HepG2 (cell line): ENCODE measurements around the gene SNX10. TPM values are rescaled to one million over a fixed set of nuclear protein-coding genes. Genes with fewer than 3 reads are reported as not detected.

Source experiments
- ATAC-seq: fragments of 200-7000 bp; cut with Tn5 transposase; 3 replicates; pipeline ENCODE4 v1.9.1; 2020; ENCODE audit warnings: mild to moderate bottlenecking, moderate library complexity
- BruUV-seq: library from RNA; stranded (reverse); fragments of 400-500 nt; replicated peaks from 2 replicates; lab custom pipeline; 2021; lab: Mats Ljungman, UMichigan
- CTCF ChIA-PET: fragments of 300-600 bp; formaldehyde crosslinking; extraction: SDS; loops from one replicate; lab custom pipeline; 2021; ENCODE audit warnings: low total read pairs, inconsistent platforms, low intra/inter-chr PET ratio; lab: Yijun Ruan, JAX
- POLR2A ChIA-PET: fragments of 350-600 bp; sonication (Branson Sonifier 250); formaldehyde crosslinking; loops from one replicate; lab custom pipeline; 2020; ENCODE audit warnings: antibody characterized with exemption, inconsistent platforms; lab: Yijun Ruan, JAX
- DNase-seq: peaks from one replicate; pipeline ENCODE4 v3.0.0-alpha.2; 2015; ENCODE audit warnings: low spot score
- FAIRE-seq: peaks from 3 replicates; lab custom pipeline; 2011; peaks lifted over from hg19 to GRCh38; lab: Jason Lieb, UNC
- H2AFZ ChIP-seq: one replicate; pipeline ENCODE4 v1.6.1; 2011; ENCODE audit warnings: low read length, inconsistent platforms
- H3K27ac ChIP-seq: fragments of 300-600 bp; 3 replicates; pipeline ENCODE4 v1.8.0; 2011; ENCODE audit warnings: mixed run types, mild to moderate bottlenecking, mixed read lengths, low read length, inconsistent platforms; ENCODE audit not compliant: insufficient read depth; ENCODE audit errors: extremely low read length
- H3K27me3 ChIP-seq, 2 experiments: fragments of 200-600 bp in 1 of 2; 2 replicates in 1 of 2; 3 replicates in 1 of 2; pipeline versions ENCODE4 v1.6.0 to v1.8.0; 2011; ENCODE audit warnings: low read length in 2 of 2, mild to moderate bottlenecking in 2 of 2, moderate library complexity in 2 of 2, inconsistent platforms in 1 of 2; ENCODE audit not compliant: insufficient read depth in 2 of 2, control insufficient read depth in 1 of 2
- H3K36me3 ChIP-seq, 2 experiments: fragments of 200-600 bp in 1 of 2; replicated peaks in 1 of 2; 2 replicates in 1 of 2; 3 replicates in 1 of 2; pipeline versions ENCODE4 v1.5.1 to v1.8.0; 2011; ENCODE audit warnings: low read length in 2 of 2, inconsistent platforms in 1 of 2; ENCODE audit not compliant: insufficient read depth in 2 of 2, control insufficient read depth in 1 of 2
- H3K4me1 ChIP-seq: 2 replicates; pipeline ENCODE4 v1.5.1; 2012; ENCODE audit warnings: low read length, inconsistent platforms; ENCODE audit not compliant: insufficient read depth
- H3K4me2 ChIP-seq: 2 replicates; pipeline ENCODE4 v1.6.0; 2011; ENCODE audit warnings: low read depth, low read length, inconsistent platforms
- H3K4me3 ChIP-seq, 3 experiments: fragments of 200-600 bp in 1 of 3; sonication (generic), shearing (Covaris generic) in 1 of 3; replicated peaks in 1 of 3; 2 replicates each; pipeline ENCODE4 v1.5.1; 2011 to 2016; ENCODE audit warnings: low read length in 3 of 3, inconsistent platforms in 2 of 3, low read depth in 2 of 3, mild to moderate bottlenecking in 2 of 3, control low read depth in 1 of 3, mixed read lengths in 1 of 3; ENCODE audit not compliant: insufficient read depth in 1 of 3
- H3K79me2 ChIP-seq: one replicate; pipeline ENCODE4 v1.6.1; 2011; ENCODE audit warnings: low read length, inconsistent platforms; ENCODE audit not compliant: insufficient read depth
- H3K9ac ChIP-seq: 2 replicates; pipeline ENCODE4 v1.6.0; 2011; ENCODE audit warnings: mild to moderate bottlenecking, low read depth, low read length, inconsistent platforms; ENCODE audit not compliant: insufficient read depth
- H3K9me3 ChIP-seq: 2 replicates; pipeline ENCODE4 v1.5.1; 2012; ENCODE audit warnings: mild to moderate bottlenecking, low read length
- H4K20me1 ChIP-seq: 2 replicates; pipeline ENCODE4 v1.6.0; 2011; ENCODE audit warnings: inconsistent platforms, mild to moderate bottlenecking, low read length, moderate library complexity; ENCODE audit not compliant: insufficient read depth
- ATF7 ChIP-seq, 2 experiments: fragments of 450-650 bp in 1 of 2; sonication (generic) in 1 of 2; formaldehyde crosslinking in 1 of 2; IDR thresholded peaks; 2 replicates each; pipeline versions ENCODE4 v1.4.0 to v1.6.1; 2016 to 2020; ENCODE audit warnings: antibody characterized with exemption in 1 of 2, mild to moderate bottlenecking in 1 of 2, missing genetic modification reagents in 1 of 2
- CHD2 ChIP-seq: IDR thresholded peaks from 2 replicates; pipeline ENCODE4 v1.6.1; 2011; ENCODE audit warnings: low read depth, low read length, improper control_type of control experiment
- HES4 ChIP-seq: sonication (generic); formaldehyde crosslinking; IDR thresholded peaks from 2 replicates; pipeline ENCODE4 v1.9.0; 2021; ENCODE audit warnings: mild to moderate bottlenecking, missing genetic modification reagents, borderline replicate concordance
- HIC2 ChIP-seq: sonication (generic); formaldehyde crosslinking; IDR thresholded peaks from 2 replicates; pipeline ENCODE4 v1.9.0; 2022; ENCODE audit warnings: low read depth, missing genetic modification reagents
- HMG20A ChIP-seq: IDR thresholded peaks from 2 replicates; pipeline ENCODE4 v1.6.1; 2016; ENCODE audit warnings: borderline replicate concordance
- HMGXB4 ChIP-seq, 2 experiments: sonication (generic) in 1 of 2; formaldehyde crosslinking in 1 of 2; IDR thresholded peaks; 2 replicates each; pipeline versions ENCODE4 v1.4.0 to v1.6.1; 2018 to 2020; ENCODE audit warnings: missing genetic modification reagents in 2 of 2, borderline replicate concordance in 1 of 2, low read depth in 1 of 2, mild to moderate bottlenecking in 1 of 2, missing biosample characterization in 1 of 2
- MATR3 ChIP-seq: sonication (generic); formaldehyde crosslinking; IDR thresholded peaks from 2 replicates; pipeline ENCODE4 v1.4.0; 2020; ENCODE audit warnings: missing genetic modification reagents
- PAWR ChIP-seq: sonication (generic); formaldehyde crosslinking; IDR thresholded peaks from 2 replicates; pipeline ENCODE4 v1.4.0; 2020; ENCODE audit warnings: missing genetic modification reagents, mild to moderate bottlenecking, borderline replicate concordance
- POLR2A ChIP-seq, 2 experiments: IDR thresholded peaks; 2 replicates each; pipeline ENCODE4 v1.6.1; 2011; ENCODE audit warnings: low read depth in 2 of 2, low read length in 2 of 2, mild to moderate bottlenecking in 1 of 2, moderate library complexity in 1 of 2; ENCODE audit not compliant: insufficient read depth in 1 of 2
- SP4 ChIP-seq: sonication (generic); formaldehyde crosslinking; IDR thresholded peaks from 2 replicates; pipeline ENCODE4 v1.8.1; 2023; ENCODE audit warnings: mild to moderate bottlenecking, missing genetic modification reagents
- TOE1 ChIP-seq: sonication (generic); formaldehyde crosslinking; IDR thresholded peaks from 2 replicates; pipeline ENCODE4 v1.4.0; 2020; ENCODE audit warnings: mild to moderate bottlenecking, missing genetic modification reagents
- ZNF263 ChIP-seq: sonication (generic); formaldehyde crosslinking; IDR thresholded peaks from 2 replicates; pipeline ENCODE4 v1.4.0; 2020; ENCODE audit warnings: missing genetic modification reagents
- ZNF264 ChIP-seq: sonication (generic); formaldehyde crosslinking; IDR thresholded peaks from 2 replicates; pipeline ENCODE4 v1.4.0; 2020; ENCODE audit warnings: missing genetic modification reagents
- ZNF331 ChIP-seq: sonication (generic); formaldehyde crosslinking; IDR thresholded peaks from 2 replicates; pipeline ENCODE4 v1.4.0; 2020; ENCODE audit warnings: missing genetic modification reagents
- ZNF530 ChIP-seq: sonication (generic); formaldehyde crosslinking; IDR thresholded peaks from 2 replicates; pipeline ENCODE4 v1.5.0; 2020; ENCODE audit warnings: low read depth, mild to moderate bottlenecking, missing genetic modification reagents
- ZSCAN21 ChIP-seq: sonication (generic); formaldehyde crosslinking; IDR thresholded peaks from 2 replicates; pipeline ENCODE4 v1.8.0; 2022; ENCODE audit warnings: mild to moderate bottlenecking, missing genetic modification reagents, moderate library complexity, borderline replicate concordance
- ZSCAN25 ChIP-seq: sonication (generic); formaldehyde crosslinking; IDR thresholded peaks from 2 replicates; pipeline ENCODE4 v1.8.0; 2022; ENCODE audit warnings: mild to moderate bottlenecking, missing genetic modification reagents
- WGBS: methylation state at CpG from one replicate; pipeline ENCODE4 v1.1.6; 2017; ENCODE audit warnings: low lambda C conversion rate; 5-methylcytosine and 5-hydroxymethylcytosine counted together
- in situ Hi-C: cut with HindIII; loops from 2 replicates; pipeline ENCODE4 v1.10.0; 2017; ENCODE audit warnings: low pct_unique_long_range_greater_than_20kb; ENCODE audit not compliant: extremely low pct_ligation_motif_present
- intact Hi-C: fragments of 100-400 bp; cut with micrococcal nuclease; formaldehyde crosslinking; loops from one replicate; pipeline ENCODE4 v1.10.0; 2022; ENCODE audit not compliant: unreplicated experiment
- polyA plus RNA-seq, 8 experiments: library from polyadenylated mRNA; depleted of rRNA in 3 of 8; stranded (reverse) in 7 of 8; unstranded in 1 of 8; fragments of >200 nt; fragmentation: Illumina TruSeq in 4 of 8; extraction: Trizol in 4 of 8; gene quantifications; 2 replicates each; pipeline versions ENCODE4 v1.2.1 to v1.2.3, GENCODE V29; 2011 to 2016; ENCODE audit warnings: low read depth in 4 of 8, missing spikeins in 1 of 8, mixed read lengths in 1 of 8; ENCODE audit not compliant: insufficient read depth in 1 of 8
- total RNA-seq, 5 experiments: library from RNA; depleted of rRNA; stranded (reverse); fragments of >200 nt; fragmentation: Illumina TruSeq; extraction: Trizol; gene quantifications; 2 replicates each; pipeline ENCODE4 v1.2.3, GENCODE V29; 2016; ENCODE audit warnings: low read depth in 1 of 5
- TF ChIP-seq, protein P1 (sequence below): sonication (generic); formaldehyde crosslinking; IDR thresholded peaks from 2 replicates; pipeline ENCODE4 v1.4.0; 2020; ENCODE audit warnings: missing genetic modification reagents, low read depth, mild to moderate bottlenecking, borderline replicate concordance

SNX10 gene
- total and polyA plus RNA-seq, 2 of the 13 experiments (the other 11 are each of a cell fraction or from before 2014, with no cell fraction given) = 26.0 to 27.6 TPM

- Histone ChIP-seq H3K27ac (no peak overlapping the region), H3K4me3 (no peak overlapping the region), H3K9ac (no peak overlapping the region), H3K79me2 (no peaks in the 10 kb centered on the region), H4K20me1 (no peaks in the 10 kb centered on the region), H3K4me2 (no peak overlapping the region), H3K27me3 (peaks cover 0 to 27% of the 10 kb centered on the region in 2 experiments; a peak in 3 of 5 replicates), H3K36me3 (no peaks in the 10 kb centered on the region), H3K9me3 (no peaks in the 10 kb centered on the region)
- BruUV-seq = no TSS peak
- intact Hi-C loops = no loop called here
- in situ Hi-C loops = no loop called here
- FAIRE-seq (no peak), ATAC-seq (no peak)
- WGBS = 100% methylated on average over 1 of the region's 1 CpG
- no peak for TF ChIP-seq TOE1
- no peak for TF ChIP-seq ZSCAN21 (CRISPR knock-in tag)
- no peak for TF ChIP-seq HES4
- no peak for TF ChIP-seq ZNF264 (CRISPR knock-in tag)
- TF ChIP-seq CHD2 = no peak
- no peak for TF ChIP-seq POLR2A (IDR thresholded peaks at IDR 0.05; ENCODE audit: insufficient read depth in 1 of 2, low read depth in 2 of 2, low read length in 2 of 2)
- no peak for TF ChIP-seq ZNF331 (CRISPR knock-in tag)
- TF ChIP-seq ZNF263 (CRISPR knock-in tag) = no peak
- TF ChIP-seq, protein P1, sequence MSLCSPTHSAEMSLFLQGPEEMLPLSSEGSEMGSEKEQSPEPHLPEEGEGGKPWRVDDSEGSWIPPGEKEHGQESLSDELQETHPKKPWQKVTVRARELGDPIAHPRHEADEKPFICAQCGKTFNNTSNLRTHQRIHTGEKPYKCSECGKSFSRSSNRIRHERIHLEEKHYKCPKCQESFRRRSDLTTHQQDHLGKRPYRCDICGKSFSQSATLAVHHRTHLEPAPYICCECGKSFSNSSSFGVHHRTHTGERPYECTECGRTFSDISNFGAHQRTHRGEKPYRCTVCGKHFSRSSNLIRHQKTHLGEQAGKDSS = no peak
- no peak for TF ChIP-seq ZNF530 (CRISPR knock-in tag)
- TF ChIP-seq HMG20A (CRISPR knock-in tag) = no peak
- no peak for TF ChIP-seq HMGXB4 (CRISPR knock-in tag; IDR thresholded peaks at IDR 0.05; ENCODE audit: borderline replicate concordance in 1 of 2, low read depth in 1 of 2)
- no peak for TF ChIP-seq ATF7 (IDR thresholded peaks at IDR 0.05)
- TF ChIP-seq ATF7 (CRISPR knock-in tag; IDR thresholded peaks at IDR 0.05) = no peak
- TF ChIP-seq MATR3 (CRISPR knock-in tag) = no peak
- no peak for TF ChIP-seq HIC2
- TF ChIP-seq ZSCAN25 (CRISPR knock-in tag) = no peak
- no peak for TF ChIP-seq SP4 (CRISPR knock-in tag)
- no peak for TF ChIP-seq PAWR (CRISPR knock-in tag)
- TF ChIP-seq, all 625 proteins: peak for 0
- CTCF ChIA-PET = no interaction called here
- DNase-seq = no peak
- POLR2A ChIA-PET = no interaction called here
- Histone ChIP-seq H3K4me1 (peaks cover 32% of the 10 kb centered on the region), H2AFZ (no peak overlapping the region)
Measured at GRCh38 chr7:26399736-26400135, 108.1 kb downstream of the SNX10 start.
